ENCODE measurements around the gene TEKT2.

TEKT2 gene

GRCh38 chr1:36080236-36080635 is 3.7 kb upstream of the TEKT2 start:
- TF ChIP-seq POLR2A (IDR thresholded peaks at IDR 0.05; ENCODE audit: low read depth, low read length): no peak
- TF ChIP-seq TAF1 (IDR thresholded peaks at IDR 0.05; ENCODE audit: borderline replicate concordance, low read depth, low read length): no peak
- TF ChIP-seq POLR2AphosphoS5 (IDR thresholded peaks at IDR 0.05; ENCODE audit: low read depth, low read length): no peak
- FAIRE-seq (no peak), DNase-seq (ENCODE audit: insufficient read length) (no peak)

DNA sequence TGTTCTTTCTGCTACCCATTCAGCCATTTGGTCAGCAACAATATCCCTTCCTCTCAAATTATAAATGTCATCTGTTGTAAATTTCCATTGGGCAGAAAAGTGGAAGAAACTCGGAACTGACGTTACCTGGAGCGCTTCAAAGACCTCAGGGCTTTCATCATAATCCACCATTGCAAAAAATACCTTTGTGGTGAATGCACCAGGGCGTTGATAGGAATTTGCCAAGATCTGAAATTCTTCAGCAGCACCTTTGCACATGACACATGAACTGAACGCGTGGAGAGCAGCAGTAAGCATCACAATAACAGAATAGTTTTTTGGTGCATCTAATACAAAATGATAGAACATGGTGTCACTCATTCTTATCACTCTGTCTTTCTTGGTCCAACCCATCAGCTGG is 3.1 kb upstream of the TEKT2 start:
- TF ChIP-seq TAF1 (IDR thresholded peaks at IDR 0.05; ENCODE audit: borderline replicate concordance, low read depth, low read length): no peak
- no peak for TF ChIP-seq POLR2AphosphoS5 (IDR thresholded peaks at IDR 0.05; ENCODE audit: low read depth, low read length)
- no peak for TF ChIP-seq POLR2A (IDR thresholded peaks at IDR 0.05; ENCODE audit: low read depth, low read length)
- DNase-seq (ENCODE audit: insufficient read length) (no peak), FAIRE-seq (no peak)

DNA sequence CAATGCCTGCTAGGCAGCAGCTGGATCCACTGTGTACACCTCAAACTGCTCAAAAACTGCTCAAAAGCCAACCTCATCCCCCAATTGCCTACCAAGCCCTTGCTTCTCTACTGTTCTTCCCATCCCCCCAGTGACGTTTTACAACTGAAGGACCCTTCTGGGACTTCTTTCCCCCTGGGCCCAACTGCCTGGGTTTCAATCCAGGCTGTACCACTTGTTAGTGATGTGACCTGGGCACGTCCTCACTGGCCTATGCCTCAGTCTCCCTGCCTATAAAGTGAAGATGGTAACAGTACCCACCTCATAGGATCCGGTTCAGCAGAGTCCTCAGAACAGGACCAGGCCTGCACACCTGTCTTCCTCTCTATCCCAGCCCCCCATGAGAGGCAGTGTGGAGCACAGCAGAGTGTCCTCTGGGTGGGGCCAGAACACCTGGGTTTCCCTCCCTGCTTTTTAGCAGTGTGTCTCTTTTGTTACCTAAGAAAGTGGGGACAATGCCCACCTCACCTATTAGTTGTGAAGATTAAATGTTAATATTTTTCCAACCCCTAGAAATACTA is 1.9 kb upstream of the TEKT2 start:
- DNase-seq (ENCODE audit: insufficient read length): no peak
- no peak for FAIRE-seq
- TF ChIP-seq TAF1 (IDR thresholded peaks at IDR 0.05; ENCODE audit: borderline replicate concordance, low read depth, low read length): no peak
- TF ChIP-seq POLR2A (IDR thresholded peaks at IDR 0.05; ENCODE audit: low read depth, low read length): no peak
- TF ChIP-seq POLR2AphosphoS5 (IDR thresholded peaks at IDR 0.05; ENCODE audit: low read depth, low read length): no peak

DNA sequence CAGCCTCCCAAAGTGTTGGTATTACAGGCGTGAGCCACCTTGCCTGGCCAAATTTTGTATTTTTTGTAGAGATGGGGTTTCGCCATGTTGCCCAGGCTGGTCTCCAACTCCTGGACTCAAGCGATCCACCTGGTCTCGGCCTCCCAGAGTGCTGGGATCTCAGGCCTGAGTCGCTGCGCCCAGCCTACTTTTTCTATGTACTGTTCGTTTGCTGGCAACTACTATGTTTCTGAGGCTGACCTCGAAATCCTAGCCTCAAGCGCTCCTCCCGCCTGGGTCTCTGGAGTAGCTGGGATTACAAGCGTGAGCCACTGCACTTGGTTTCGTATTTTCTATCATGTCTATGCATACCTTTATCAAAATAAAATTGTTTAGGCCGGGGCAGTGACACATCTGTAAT is 675 bp upstream of the TEKT2 start:
- DNase-seq (ENCODE audit: insufficient read length) (no peak), FAIRE-seq (no peak)
- no peak for TF ChIP-seq TAF1 (IDR thresholded peaks at IDR 0.05; ENCODE audit: borderline replicate concordance, low read depth, low read length)
- no peak for TF ChIP-seq POLR2AphosphoS5 (IDR thresholded peaks at IDR 0.05; ENCODE audit: low read depth, low read length)
- no peak for TF ChIP-seq POLR2A (IDR thresholded peaks at IDR 0.05; ENCODE audit: low read depth, low read length)

DNA sequence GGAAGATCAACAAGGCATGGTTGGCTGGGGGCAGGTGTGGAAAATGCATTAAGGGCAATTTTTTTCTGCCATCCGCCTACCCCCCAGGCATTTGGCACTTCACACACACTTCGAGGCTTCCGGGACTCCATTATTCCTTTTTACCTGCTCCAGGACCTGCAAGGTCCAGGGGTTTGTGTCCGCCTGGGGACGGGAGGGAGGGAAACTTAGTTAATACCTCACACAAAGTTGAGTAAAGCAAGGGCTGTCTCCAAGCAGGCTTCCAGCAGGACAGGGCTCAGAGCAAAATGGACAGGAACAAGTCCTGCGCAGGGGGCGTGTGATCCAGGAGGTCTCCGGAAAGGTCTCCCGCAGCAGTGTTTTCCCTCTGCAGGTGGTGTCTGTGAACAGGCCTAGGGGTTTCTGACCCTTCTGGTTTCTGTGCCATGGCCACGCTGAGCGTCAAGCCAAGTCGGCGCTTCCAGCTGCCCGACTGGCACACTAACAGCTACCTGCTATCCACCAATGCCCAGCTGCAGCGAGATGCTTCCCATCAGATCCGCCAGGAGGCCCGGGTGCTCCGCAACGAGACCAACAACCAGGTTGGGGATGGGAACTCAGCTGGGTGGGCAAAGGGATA is 712 bp downstream of the TEKT2 start:
- no peak for TF ChIP-seq POLR2AphosphoS5 (IDR thresholded peaks at IDR 0.05; ENCODE audit: low read depth, low read length)
- TF ChIP-seq POLR2A (IDR thresholded peaks at IDR 0.05; ENCODE audit: low read depth, low read length): no peak
- TF ChIP-seq TAF1 (IDR thresholded peaks at IDR 0.05; ENCODE audit: borderline replicate concordance, low read depth, low read length): no peak
- DNase-seq (ENCODE audit: insufficient read length): no peak
- FAIRE-seq: no peak

- no peak for FAIRE-seq
- no peak for TF ChIP-seq POLR2AphosphoS5 (IDR thresholded peaks at IDR 0.05; ENCODE audit: low read depth, low read length)
- no peak for TF ChIP-seq POLR2A (IDR thresholded peaks at IDR 0.05; ENCODE audit: low read depth, low read length)
- no peak for TF ChIP-seq TAF1 (IDR thresholded peaks at IDR 0.05; ENCODE audit: borderline replicate concordance, low read depth, low read length)
These were observed 1.2 kb downstream of the TEKT2 start for GRCh38 chr1:36085126-36085525.

GRCh38 chr1:36085686-36086526 is 2.0 kb downstream of the TEKT2 start:
- DNase-seq (ENCODE audit: insufficient read length) (no peak), FAIRE-seq (no peak)
- TF ChIP-seq POLR2AphosphoS5 (IDR thresholded peaks at IDR 0.05; ENCODE audit: low read depth, low read length) (no peak), TAF1 (IDR thresholded peaks at IDR 0.05; ENCODE audit: borderline replicate concordance, low read depth, low read length) (no peak), POLR2A (IDR thresholded peaks at IDR 0.05; ENCODE audit: low read depth, low read length) (no peak)

More at GRCh38 chr1:36085126-36085525, 1.2 kb downstream of the TEKT2 start:
- DNase-seq (ENCODE audit: insufficient read length): no peak

- FAIRE-seq (no peak), DNase-seq (ENCODE audit: insufficient read length) (no peak)
- TF ChIP-seq TAF1 (IDR thresholded peaks at IDR 0.05; ENCODE audit: borderline replicate concordance, low read depth, low read length) (no peak), POLR2A (IDR thresholded peaks at IDR 0.05; ENCODE audit: low read depth, low read length) (no peak), POLR2AphosphoS5 (IDR thresholded peaks at IDR 0.05; ENCODE audit: low read depth, low read length) (no peak)
These were observed 2.8 kb downstream of the TEKT2 start for GRCh38 chr1:36086529-36087232.

GRCh38 chr1:36087233-36088123 is 3.6 kb downstream of the TEKT2 start:
- DNase-seq (ENCODE audit: insufficient read length) (no peak), FAIRE-seq (no peak)
- TF ChIP-seq TAF1 (IDR thresholded peaks at IDR 0.05; ENCODE audit: borderline replicate concordance, low read depth, low read length): no peak
- TF ChIP-seq POLR2A (IDR thresholded peaks at IDR 0.05; ENCODE audit: low read depth, low read length): no peak
- no peak for TF ChIP-seq POLR2AphosphoS5 (IDR thresholded peaks at IDR 0.05; ENCODE audit: low read depth, low read length)

- TF ChIP-seq TAF1 (IDR thresholded peaks at IDR 0.05; ENCODE audit: borderline replicate concordance, low read depth, low read length) (no peak), POLR2AphosphoS5 (IDR thresholded peaks at IDR 0.05; ENCODE audit: low read depth, low read length) (no peak), POLR2A (IDR thresholded peaks at IDR 0.05; ENCODE audit: low read depth, low read length) (no peak)
- no peak for DNase-seq (ENCODE audit: insufficient read length)
- FAIRE-seq: no peak
These were observed 4.3 kb downstream of the TEKT2 start for GRCh38 chr1:36088265-36088576.

Data from GM12892 (cell line).